GM12878 (cell line): ENCODE results near the gene LIM2. TPM values are rescaled to one million over a fixed set of nuclear protein-coding genes. Genes with fewer than 3 reads are reported as not detected.

Experiments
- ATAC-seq: fragments of 200-7000 bp; cut with Tn5 transposase; 3 replicates; pipeline ENCODE4 v1.9.1; 2020; ENCODE audit warnings: mild to moderate bottlenecking, moderate library complexity
- BruUV-seq: library from RNA; stranded (reverse); fragments of 400-500 nt; replicated peaks from 2 replicates; lab custom pipeline; 2021; lab: Mats Ljungman, UMichigan
- CTCF ChIA-PET: fragments of 300-600 bp; sonication (Branson Sonifier 250); formaldehyde crosslinking; extraction: SDS; loops from one replicate; lab custom pipeline; 2021; ENCODE audit warnings: inconsistent platforms; lab: Yijun Ruan, JAX
- POLR2A ChIA-PET: fragments of 350-600 bp; formaldehyde crosslinking; extraction: SDS; loops from one replicate; lab custom pipeline; 2021; ENCODE audit warnings: inconsistent platforms; lab: Charles Lee
- RAD21 ChIA-PET: fragments of 300-600 bp; sonication (Branson Sonifier 250); formaldehyde crosslinking; loops from one replicate; lab custom pipeline; 2023; ENCODE audit warnings: antibody characterized with exemption; ENCODE audit not compliant: unreplicated experiment; lab: Charles Lee
- SMC1A ChIA-PET: fragments of 300-600 bp; sonication (Branson Sonifier 250); formaldehyde crosslinking; loops from one replicate; lab custom pipeline; 2023; ENCODE audit not compliant: unreplicated experiment, uncharacterized antibody; lab: Charles Lee
- DNase-seq: peaks from one replicate; pipeline ENCODE4 v3.0.0-alpha.2; 2011; ENCODE audit warnings: low read depth, low spot score
- FAIRE-seq: peaks from 3 replicates; lab custom pipeline; 2011; peaks lifted over from hg19 to GRCh38; lab: Jason Lieb, UNC
- H2AFZ ChIP-seq: 2 replicates; pipeline ENCODE4 v1.6.0; 2011; ENCODE audit warnings: low read depth, low read length, control low read depth; ENCODE audit not compliant: control insufficient read depth
- H3K27ac ChIP-seq: 2 replicates; pipeline ENCODE4 v1.5.1; 2011; ENCODE audit warnings: control low read depth; ENCODE audit not compliant: control insufficient read depth, insufficient read depth
- H3K27me3 ChIP-seq, 2 experiments: replicated peaks in 1 of 2; 2 replicates each; pipeline versions ENCODE4 v1.6.0 to v1.6.1; 2011; ENCODE audit warnings: low read length in 1 of 2; ENCODE audit not compliant: control insufficient read depth in 2 of 2, insufficient read depth in 2 of 2
- H3K36me3 ChIP-seq, 2 experiments: 2 replicates each; pipeline ENCODE4 v1.5.1; 2011; ENCODE audit warnings: low read length in 1 of 2; ENCODE audit not compliant: control insufficient read depth in 2 of 2, insufficient read depth in 2 of 2
- H3K4me1 ChIP-seq: 2 replicates; pipeline ENCODE4 v1.6.1; 2011; ENCODE audit warnings: mild to moderate bottlenecking, low read length, moderate library complexity, mixed read lengths; ENCODE audit not compliant: control insufficient read depth, insufficient read depth
- H3K4me2 ChIP-seq: 2 replicates; pipeline ENCODE4 v1.6.0; 2011; ENCODE audit warnings: control low read depth; ENCODE audit not compliant: control insufficient read depth, insufficient read depth
- H3K4me3 ChIP-seq: fragments of 200-600 bp; sonication (generic); 2 replicates; pipeline ENCODE4 v1.5.1; 2016
- H3K79me2 ChIP-seq: 2 replicates; pipeline ENCODE4 v1.6.0; 2011; ENCODE audit warnings: low read length; ENCODE audit not compliant: control insufficient read depth, insufficient read depth
- H3K9ac ChIP-seq: 2 replicates; pipeline ENCODE4 v1.8.0; 2011; ENCODE audit warnings: low read length, control low read depth, mixed read lengths; ENCODE audit not compliant: control insufficient read depth, insufficient read depth
- H3K9me3 ChIP-seq: replicated peaks from 3 replicates; pipeline ENCODE4 v1.5.1; 2011; ENCODE audit warnings: mild to moderate bottlenecking, low read length; ENCODE audit not compliant: control insufficient read depth, insufficient read depth
- H4K20me1 ChIP-seq: 2 replicates; pipeline ENCODE4 v1.6.0; 2011; ENCODE audit not compliant: control insufficient read depth, insufficient read depth
- EGR1 ChIP-seq, 2 experiments: IDR thresholded peaks; 1 replicate in 1 of 2; 2 replicates in 1 of 2; pipeline ENCODE4 v1.6.1; 2011 to 2012; ENCODE audit warnings: low read depth in 2 of 2, low read length in 2 of 2, borderline replicate concordance in 1 of 2, mild to moderate bottlenecking in 1 of 2, moderate library complexity in 1 of 2
- FOXM1 ChIP-seq: IDR thresholded peaks from 2 replicates; pipeline ENCODE4 v1.6.1; 2012; ENCODE audit warnings: low read depth, mild to moderate bottlenecking, inconsistent platforms, low read length, moderate library complexity
- GABPA ChIP-seq: IDR thresholded peaks from 2 replicates; pipeline ENCODE4 v1.6.1; 2014; ENCODE audit warnings: antibody characterized with exemption, low read depth, mild to moderate bottlenecking, inconsistent platforms
- KDM1A ChIP-seq: fragments of 200-600 bp; sonication (generic); IDR thresholded peaks from 2 replicates; pipeline ENCODE4 v1.6.1; 2016; ENCODE audit warnings: borderline replicate concordance
- LARP7 ChIP-seq: fragments of 450-650 bp; IDR thresholded peaks from 2 replicates; pipeline ENCODE4 v1.6.1; 2017; ENCODE audit warnings: mild to moderate bottlenecking
- MEF2B ChIP-seq: fragments of 450-650 bp; IDR thresholded peaks from 2 replicates; pipeline ENCODE4 v1.6.1; 2018; ENCODE audit warnings: mild to moderate bottlenecking, moderate library complexity; ENCODE audit not compliant: partially characterized antibody, poor library complexity, severe bottlenecking
- NFIC ChIP-seq: IDR thresholded peaks from 2 replicates; pipeline ENCODE4 v1.6.1; 2012; ENCODE audit warnings: low read depth, mild to moderate bottlenecking, inconsistent platforms, low read length, moderate library complexity
- NFXL1 ChIP-seq: fragments of 450-650 bp; IDR thresholded peaks from 2 replicates; pipeline ENCODE4 v1.6.1; 2017; ENCODE audit warnings: antibody characterized with exemption, mild to moderate bottlenecking, borderline replicate concordance
- NFYB ChIP-seq: IDR thresholded peaks from 2 replicates; pipeline ENCODE4 v1.6.1; 2011; ENCODE audit warnings: low read depth, mild to moderate bottlenecking, low read length, improper control_type of control experiment, moderate library complexity; ENCODE audit not compliant: insufficient read depth
- NRF1 ChIP-seq: conservative IDR thresholded peaks from 2 replicates; pipeline ENCODE4 v1.6.1; 2011; ENCODE audit warnings: mild to moderate bottlenecking, low read depth, low read length, improper control_type of control experiment
- POLR2A ChIP-seq: IDR thresholded peaks from 2 replicates; pipeline ENCODE4 v1.6.1; 2011; ENCODE audit warnings: low read depth, mild to moderate bottlenecking, low read length
- POLR2AphosphoS2 ChIP-seq: IDR thresholded peaks from 2 replicates; pipeline ENCODE4 v1.6.1; 2011; ENCODE audit warnings: low read depth, mild to moderate bottlenecking, low read length, improper control_type of control experiment, moderate library complexity
- RCOR1 ChIP-seq: conservative IDR thresholded peaks from 2 replicates; pipeline ENCODE4 v1.6.1; 2012; ENCODE audit warnings: low read depth, low read length, improper control_type of control experiment
- RFX5 ChIP-seq: IDR thresholded peaks from 2 replicates; pipeline ENCODE4 v1.6.1; 2011; ENCODE audit warnings: low read depth, low read length, improper control_type of control experiment
- STAT3 ChIP-seq: IDR thresholded peaks from 2 replicates; pipeline ENCODE4 v1.6.1; 2011; ENCODE audit warnings: low read depth, low read length, improper control_type of control experiment
- TAF1 ChIP-seq: IDR thresholded peaks from 2 replicates; pipeline ENCODE4 v1.6.1; 2011; ENCODE audit warnings: mild to moderate bottlenecking, low read depth, low read length, borderline replicate concordance
- TBL1XR1 ChIP-seq: IDR thresholded peaks from 2 replicates; pipeline ENCODE4 v1.6.1; 2012; ENCODE audit warnings: low read depth, low read length, improper control_type of control experiment
- TCF3 ChIP-seq: IDR thresholded peaks from 2 replicates; pipeline ENCODE4 v1.6.1; 2012; ENCODE audit warnings: low read depth, mild to moderate bottlenecking, low read length, borderline replicate concordance; ENCODE audit not compliant: insufficient read depth
- WGBS: methylation state at CpG from one replicate; pipeline ENCODE4 v1.1.6; 2016; ENCODE audit warnings: low lambda C conversion rate; ENCODE audit not compliant: insufficient replicate concordance, insufficient coverage; ENCODE audit errors: missing lambda C conversion rate; 5-methylcytosine and 5-hydroxymethylcytosine counted together
- in situ Hi-C: fragments of 300-500 bp; cut with MboI; formaldehyde crosslinking; loops from 9 replicates; pipeline ENCODE4 v1.14.3; 2018; ENCODE audit warnings: mixed read lengths
- intact Hi-C: fragments of 100-400 bp; cut with micrococcal nuclease; formaldehyde crosslinking; loops from one replicate; pipeline ENCODE4 v1.14.2; 2022; ENCODE audit not compliant: unreplicated experiment
- polyA plus RNA-seq, 11 experiments: library from polyadenylated mRNA; depleted of rRNA in 4 of 11; unstranded in 6 of 11; stranded (reverse) in 5 of 11; fragments of >200 nt; fragmentation: Nextera tagmentation in 4 of 11; fragmentation: Illumina TruSeq in 1 of 11; extraction: Ambion mirVana in 4 of 11; extraction: Trizol in 1 of 11; gene quantifications; 1 replicate in 1 of 11; 2 replicates in 10 of 11; pipeline versions ENCODE4 v1.2.1 to v1.2.3, GENCODE V29; 2011 to 2016; ENCODE audit warnings: inconsistent platforms in 2 of 11, missing spikeins in 2 of 11, low read depth in 1 of 11
- total RNA-seq, 4 experiments: library from RNA; depleted of rRNA in 3 of 4; stranded (reverse); fragments of >200 nt in 3 of 4; fragmentation: Illumina TruSeq in 1 of 4; extraction: Trizol in 1 of 4; gene quantifications; 2 replicates each; pipeline versions ENCODE4 v1.2.1 to v1.2.3, GENCODE V29; 2013 to 2021
- TF ChIP-seq, protein P1 (sequence below), 3 experiments: IDR thresholded peaks in 2 of 3; conservative IDR thresholded peaks in 1 of 3; 2 replicates each; pipeline ENCODE4 v1.5.1; 2011; ENCODE audit warnings: low read depth in 3 of 3, low read length in 3 of 3, mild to moderate bottlenecking in 3 of 3, control low read depth in 2 of 3, moderate library complexity in 2 of 3, inconsistent platforms in 1 of 3, mixed read lengths in 1 of 3; ENCODE audit not compliant: control insufficient read depth in 2 of 3, insufficient read depth in 1 of 3; ENCODE audit errors: extremely low read depth in 1 of 3
- TF ChIP-seq, protein P2 (sequence below): fragments of 450-650 bp; IDR thresholded peaks from 2 replicates; pipeline ENCODE4 v1.6.1; 2016; ENCODE audit warnings: mild to moderate bottlenecking

Gene LIM2
- total and polyA plus RNA-seq, 10 of the 15 experiments (the other 5 are each of a cell fraction or from before 2014, with no cell fraction given): not detected

DNA sequence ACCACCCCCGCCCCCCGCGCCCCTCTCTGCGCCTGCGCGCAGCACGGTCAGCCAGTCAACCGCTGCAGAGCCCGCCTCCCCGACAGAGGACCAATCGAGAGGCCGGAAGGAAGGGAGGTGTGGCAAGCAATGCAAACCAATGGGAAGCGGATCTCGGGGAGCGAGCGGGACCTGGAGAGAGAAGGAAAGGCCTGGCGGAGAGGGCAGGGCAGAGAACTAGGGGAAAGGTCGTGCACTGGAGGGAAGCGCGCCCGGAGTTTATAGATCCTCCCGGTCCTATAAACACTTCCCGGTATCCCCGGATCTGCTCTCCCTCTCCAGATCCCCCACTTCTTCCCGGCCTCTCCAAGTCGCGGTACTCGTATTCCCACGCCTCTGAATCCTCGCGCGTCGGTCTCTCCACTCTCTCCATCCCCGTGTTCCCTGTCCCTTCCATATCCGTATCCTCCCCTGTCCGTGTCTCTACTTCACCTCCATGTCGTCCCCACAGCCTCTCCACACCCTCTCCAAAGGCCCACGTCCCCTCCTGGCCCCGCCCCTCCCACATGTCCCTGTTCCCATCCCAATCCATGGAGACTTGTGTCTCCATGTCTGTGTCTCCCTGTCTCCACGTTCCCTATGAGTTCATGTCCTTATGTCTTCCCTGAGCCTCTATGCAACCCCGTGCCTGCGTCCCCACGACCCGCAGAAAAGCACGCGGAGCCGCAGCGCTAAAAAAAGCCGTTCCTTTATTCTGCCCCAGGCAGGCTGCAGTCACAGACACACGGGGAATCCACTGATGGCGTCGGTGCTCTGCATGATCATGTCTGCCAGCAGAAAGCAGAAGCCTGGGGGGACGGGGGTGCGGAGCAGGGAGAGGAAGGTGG, 21.2 kb downstream of the LIM2 start:
- peaks cover 13% of the 10 kb centered on the region for H3K4me1 ChIP-seq
- ATAC-seq: peak; percentile 78
- intact Hi-C loops: loop anchor here (1.0 to 2.0 kb wide), 2 partner anchors 28 kb away; no protein-coding TSS in a partner anchor
- peaks cover 18% of the 10 kb centered on the region for H3K79me2 ChIP-seq
- no peaks in the 10 kb centered on the region for H3K9me3 ChIP-seq
- POLR2A ChIA-PET: interaction anchor here (1.0 to 2.8 kb wide), 9 partner anchors 10 to 338 kb away, joined by 3 to 64 read pairs (median 10); partner anchors contain the start of gene C19orf84
- peak overlapping the region; percentile 92 for H3K9ac ChIP-seq
- H3K36me3 ChIP-seq: no peaks in the 10 kb centered on the region
- peak overlapping the region; percentile 48 for H3K4me2 ChIP-seq
- H3K27ac ChIP-seq: peak overlapping the region; percentile 92
- RAD21 ChIA-PET: interaction anchor here (1.2 to 2.3 kb wide), 7 partner anchors 10 to 50 kb away, joined by 4 to 34 read pairs (median 11); partner anchors contain the start of gene SIGLEC10
- under 1% methylated on average over 48 of the region's 54 CpGs for WGBS
- in situ Hi-C loops: loop anchor here (10.0 to 25.0 kb wide), 2 partner anchors 552 to 1029 kb away; partner anchors contain the start of gene KCNC3
- H3K4me3 ChIP-seq: peak overlapping the region; percentile 77
- no peaks in the 10 kb centered on the region for H4K20me1 ChIP-seq
- SMC1A ChIA-PET: interaction anchor here (1.4 to 1.9 kb wide), 3 partner anchors 9 to 51 kb away, joined by 5 to 7 read pairs (median 6); partner anchors contain the start of gene SIGLEC10
- H2AFZ ChIP-seq: peak overlapping the region; percentile 76
- no peaks in the 10 kb centered on the region for H3K27me3 ChIP-seq
- DNase-seq: peak; percentile 91
- CTCF ChIA-PET: interaction anchor here (1.4 to 2.4 kb wide), 7 partner anchors 10 to 74 kb away, joined by 3 to 15 read pairs (median 8); no protein-coding TSS in a partner anchor
- peak; percentile 99 for FAIRE-seq
- TSS peak; percentile 69 for BruUV-seq
- TF ChIP-seq, protein P1, sequence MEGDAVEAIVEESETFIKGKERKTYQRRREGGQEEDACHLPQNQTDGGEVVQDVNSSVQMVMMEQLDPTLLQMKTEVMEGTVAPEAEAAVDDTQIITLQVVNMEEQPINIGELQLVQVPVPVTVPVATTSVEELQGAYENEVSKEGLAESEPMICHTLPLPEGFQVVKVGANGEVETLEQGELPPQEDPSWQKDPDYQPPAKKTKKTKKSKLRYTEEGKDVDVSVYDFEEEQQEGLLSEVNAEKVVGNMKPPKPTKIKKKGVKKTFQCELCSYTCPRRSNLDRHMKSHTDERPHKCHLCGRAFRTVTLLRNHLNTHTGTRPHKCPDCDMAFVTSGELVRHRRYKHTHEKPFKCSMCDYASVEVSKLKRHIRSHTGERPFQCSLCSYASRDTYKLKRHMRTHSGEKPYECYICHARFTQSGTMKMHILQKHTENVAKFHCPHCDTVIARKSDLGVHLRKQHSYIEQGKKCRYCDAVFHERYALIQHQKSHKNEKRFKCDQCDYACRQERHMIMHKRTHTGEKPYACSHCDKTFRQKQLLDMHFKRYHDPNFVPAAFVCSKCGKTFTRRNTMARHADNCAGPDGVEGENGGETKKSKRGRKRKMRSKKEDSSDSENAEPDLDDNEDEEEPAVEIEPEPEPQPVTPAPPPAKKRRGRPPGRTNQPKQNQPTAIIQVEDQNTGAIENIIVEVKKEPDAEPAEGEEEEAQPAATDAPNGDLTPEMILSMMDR (IDR thresholded peaks at IDR 0.05 in 2 of 3, conservative IDR thresholded peaks at IDR 0.05 in 1 of 3; ENCODE audit: control insufficient read depth in 2 of 3, extremely low read depth in 1 of 3, insufficient read depth in 1 of 3, low read depth in 3 of 3, low read length in 3 of 3): no peak
- TF ChIP-seq TBL1XR1: no peak
- TF ChIP-seq POLR2AphosphoS2: peak; percentile 84
- peak; percentile 27 for TF ChIP-seq MEF2B
- TF ChIP-seq TAF1: 0 out of 2 replicates have a peak, but pooled peaks have one; percentile 34
- no peak for TF ChIP-seq FOXM1
- TF ChIP-seq NFIC: no peak
- TF ChIP-seq, protein P2, sequence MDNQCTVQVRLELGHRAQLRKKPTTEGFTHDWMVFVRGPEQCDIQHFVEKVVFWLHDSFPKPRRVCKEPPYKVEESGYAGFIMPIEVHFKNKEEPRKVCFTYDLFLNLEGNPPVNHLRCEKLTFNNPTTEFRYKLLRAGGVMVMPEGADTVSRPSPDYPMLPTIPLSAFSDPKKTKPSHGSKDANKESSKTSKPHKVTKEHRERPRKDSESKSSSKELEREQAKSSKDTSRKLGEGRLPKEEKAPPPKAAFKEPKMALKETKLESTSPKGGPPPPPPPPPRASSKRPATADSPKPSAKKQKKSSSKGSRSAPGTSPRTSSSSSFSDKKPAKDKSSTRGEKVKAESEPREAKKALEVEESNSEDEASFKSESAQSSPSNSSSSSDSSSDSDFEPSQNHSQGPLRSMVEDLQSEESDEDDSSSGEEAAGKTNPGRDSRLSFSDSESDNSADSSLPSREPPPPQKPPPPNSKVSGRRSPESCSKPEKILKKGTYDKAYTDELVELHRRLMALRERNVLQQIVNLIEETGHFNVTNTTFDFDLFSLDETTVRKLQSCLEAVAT: peak; percentile 82
- no peak for TF ChIP-seq NFXL1
- peak; percentile 84 for TF ChIP-seq POLR2A
- TF ChIP-seq KDM1A: no peak
- no peak for TF ChIP-seq STAT3
- TF ChIP-seq TCF3: no peak
- TF ChIP-seq GABPA: no peak
- TF ChIP-seq LARP7: no peak; the same call in 1 of the 2 replicates
- no peak for TF ChIP-seq RCOR1
- TF ChIP-seq RFX5: 0 out of 2 replicates have a peak, but pooled peaks have one; percentile 38
- TF ChIP-seq NFYB: peak; percentile 85
- 0 out of 3 replicates have a peak, but pooled peaks of 1 of the 2 experiments have one; percentile 46 for TF ChIP-seq EGR1 (IDR thresholded peaks at IDR 0.05; ENCODE audit: borderline replicate concordance in 1 of 2, low read depth in 2 of 2, low read length in 2 of 2)
- TF ChIP-seq NRF1: peak; percentile 49; the same call in 1 of the 2 replicates
